ENCODE data around the gene AQP3.

- TF ChIP-seq, protein P1, sequence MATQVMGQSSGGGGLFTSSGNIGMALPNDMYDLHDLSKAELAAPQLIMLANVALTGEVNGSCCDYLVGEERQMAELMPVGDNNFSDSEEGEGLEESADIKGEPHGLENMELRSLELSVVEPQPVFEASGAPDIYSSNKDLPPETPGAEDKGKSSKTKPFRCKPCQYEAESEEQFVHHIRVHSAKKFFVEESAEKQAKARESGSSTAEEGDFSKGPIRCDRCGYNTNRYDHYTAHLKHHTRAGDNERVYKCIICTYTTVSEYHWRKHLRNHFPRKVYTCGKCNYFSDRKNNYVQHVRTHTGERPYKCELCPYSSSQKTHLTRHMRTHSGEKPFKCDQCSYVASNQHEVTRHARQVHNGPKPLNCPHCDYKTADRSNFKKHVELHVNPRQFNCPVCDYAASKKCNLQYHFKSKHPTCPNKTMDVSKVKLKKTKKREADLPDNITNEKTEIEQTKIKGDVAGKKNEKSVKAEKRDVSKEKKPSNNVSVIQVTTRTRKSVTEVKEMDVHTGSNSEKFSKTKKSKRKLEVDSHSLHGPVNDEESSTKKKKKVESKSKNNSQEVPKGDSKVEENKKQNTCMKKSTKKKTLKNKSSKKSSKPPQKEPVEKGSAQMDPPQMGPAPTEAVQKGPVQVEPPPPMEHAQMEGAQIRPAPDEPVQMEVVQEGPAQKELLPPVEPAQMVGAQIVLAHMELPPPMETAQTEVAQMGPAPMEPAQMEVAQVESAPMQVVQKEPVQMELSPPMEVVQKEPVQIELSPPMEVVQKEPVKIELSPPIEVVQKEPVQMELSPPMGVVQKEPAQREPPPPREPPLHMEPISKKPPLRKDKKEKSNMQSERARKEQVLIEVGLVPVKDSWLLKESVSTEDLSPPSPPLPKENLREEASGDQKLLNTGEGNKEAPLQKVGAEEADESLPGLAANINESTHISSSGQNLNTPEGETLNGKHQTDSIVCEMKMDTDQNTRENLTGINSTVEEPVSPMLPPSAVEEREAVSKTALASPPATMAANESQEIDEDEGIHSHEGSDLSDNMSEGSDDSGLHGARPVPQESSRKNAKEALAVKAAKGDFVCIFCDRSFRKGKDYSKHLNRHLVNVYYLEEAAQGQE (IDR thresholded peaks at IDR 0.05; ENCODE audit: low read depth): no peak
- TF ChIP-seq EZH2phosphoT487 (IDR thresholded peaks at IDR 0.05; ENCODE audit: borderline replicate concordance) (no peak), SRF (IDR thresholded peaks at IDR 0.05; ENCODE audit: low read depth) (no peak), EZH2 (IDR thresholded peaks at IDR 0.05) (no peak), ZBTB33 (IDR thresholded peaks at IDR 0.05; ENCODE audit: extremely low read depth, insufficient replicate concordance, low read length) (no peak), POLR2AphosphoS5 (IDR thresholded peaks at IDR 0.05; ENCODE audit: low read depth, low read length) (no peak)
- TF ChIP-seq, protein P2, sequence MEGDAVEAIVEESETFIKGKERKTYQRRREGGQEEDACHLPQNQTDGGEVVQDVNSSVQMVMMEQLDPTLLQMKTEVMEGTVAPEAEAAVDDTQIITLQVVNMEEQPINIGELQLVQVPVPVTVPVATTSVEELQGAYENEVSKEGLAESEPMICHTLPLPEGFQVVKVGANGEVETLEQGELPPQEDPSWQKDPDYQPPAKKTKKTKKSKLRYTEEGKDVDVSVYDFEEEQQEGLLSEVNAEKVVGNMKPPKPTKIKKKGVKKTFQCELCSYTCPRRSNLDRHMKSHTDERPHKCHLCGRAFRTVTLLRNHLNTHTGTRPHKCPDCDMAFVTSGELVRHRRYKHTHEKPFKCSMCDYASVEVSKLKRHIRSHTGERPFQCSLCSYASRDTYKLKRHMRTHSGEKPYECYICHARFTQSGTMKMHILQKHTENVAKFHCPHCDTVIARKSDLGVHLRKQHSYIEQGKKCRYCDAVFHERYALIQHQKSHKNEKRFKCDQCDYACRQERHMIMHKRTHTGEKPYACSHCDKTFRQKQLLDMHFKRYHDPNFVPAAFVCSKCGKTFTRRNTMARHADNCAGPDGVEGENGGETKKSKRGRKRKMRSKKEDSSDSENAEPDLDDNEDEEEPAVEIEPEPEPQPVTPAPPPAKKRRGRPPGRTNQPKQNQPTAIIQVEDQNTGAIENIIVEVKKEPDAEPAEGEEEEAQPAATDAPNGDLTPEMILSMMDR (IDR thresholded peaks at IDR 0.05 in 2 of 3, conservative IDR thresholded peaks at IDR 0.05 in 1 of 3; ENCODE audit: borderline replicate concordance in 1 of 3, insufficient read depth in 1 of 3, low read depth in 2 of 3, low read length in 2 of 3): no peak
These were observed 13.5 kb upstream of the AQP3 start for GRCh38 chr9:33460854-33461253.
